ENCODE results near the gene ADPRS.

GRCh38 chr1:36139521-36139920, 50.8 kb downstream of the ADPRS start:
- TF ChIP-seq CTCF (conservative IDR thresholded peaks at IDR 0.05), result no peak
- no peak for TF ChIP-seq EZH2 (IDR thresholded peaks at IDR 0.05; ENCODE audit: low read depth)
